Measurements from ENCODE around the gene VPS13A. TPM values are rescaled to one million over a fixed set of nuclear protein-coding genes. Genes with fewer than 3 reads are reported as not detected.
A peak's percentile ranks its signal among the peaks of the same experiment; 100 is the strongest.

The VPS13A gene
- total and polyA plus RNA-seq, 10 of the 15 experiments (the other 5 are each of a cell fraction or from before 2014, with no cell fraction given), result 10.0 to 35.2 (median 21.1) TPM

GRCh38 chr9:77176106-77176505 is 1.2 kb upstream of the VPS13A start (continued):
- TF ChIP-seq SMAD1 (IDR thresholded peaks at IDR 0.05; ENCODE audit: low read depth, partially characterized antibody) (no peak), REST (IDR thresholded peaks at IDR 0.05; ENCODE audit: low read depth, low read length) (no peak), DPF2 (IDR thresholded peaks at IDR 0.05) (no peak), BMI1 (IDR thresholded peaks at IDR 0.05; ENCODE audit: borderline replicate concordance) (no peak), NFIC (IDR thresholded peaks at IDR 0.05; ENCODE audit: low read depth, low read length) (no peak)

DNA sequence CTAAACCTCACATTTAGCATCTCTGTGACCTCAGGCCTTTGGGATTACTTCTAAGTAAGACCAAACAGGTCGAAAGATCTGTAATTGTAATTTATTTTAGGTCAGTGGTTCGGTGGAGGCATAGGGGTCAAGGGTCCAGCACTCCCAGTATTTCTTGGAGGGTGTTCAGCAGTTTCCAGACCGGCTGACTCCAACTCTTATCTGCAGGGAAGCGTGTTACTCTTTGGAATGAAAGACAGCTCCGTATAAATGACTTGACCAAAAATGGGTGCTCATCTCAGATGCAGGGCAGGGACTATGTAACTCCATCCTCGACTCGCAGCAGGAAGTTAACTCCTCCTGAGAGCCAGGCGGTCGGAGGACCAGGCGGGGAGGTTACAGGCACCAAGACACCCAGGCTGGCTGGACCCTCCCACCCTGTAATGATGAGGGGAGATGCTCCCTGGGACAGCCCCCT is 620 bp upstream of the VPS13A start:
- POLR2A ChIA-PET, result no interaction called here
- Histone ChIP-seq H3K36me3 (ENCODE audit: control insufficient read depth in 2 of 2, insufficient read depth in 2 of 2, low read length in 1 of 2) (no peaks in the 10 kb centered on the region), H3K9me3 (replicated peaks; ENCODE audit: control insufficient read depth, insufficient read depth, low read length) (no peaks in the 10 kb centered on the region), H3K4me3 (peak overlapping the region; percentile 98), H2AFZ (ENCODE audit: control insufficient read depth, low read depth, low read length) (peak overlapping the region; percentile 63), H3K4me1 (ENCODE audit: control insufficient read depth, insufficient read depth, low read length) (peaks cover 3% of the 10 kb centered on the region; the same call in 1 of the 2 replicates), H3K27ac (ENCODE audit: control insufficient read depth, insufficient read depth) (no peak overlapping the region), H3K9ac (ENCODE audit: control insufficient read depth, insufficient read depth, low read length) (no peak overlapping the region), H4K20me1 (ENCODE audit: control insufficient read depth, insufficient read depth) (no peaks in the 10 kb centered on the region), H3K79me2 (ENCODE audit: control insufficient read depth, insufficient read depth, low read length) (peaks cover 40% of the 10 kb centered on the region), H3K27me3 (replicated peaks in 1 of 2; ENCODE audit: control insufficient read depth in 2 of 2, insufficient read depth in 2 of 2, low read length in 1 of 2) (no peaks in the 10 kb centered on the region), H3K4me2 (ENCODE audit: control insufficient read depth, insufficient read depth) (peak overlapping the region; percentile 30)
- in situ Hi-C loops (cut with MboI) (no loop called here), intact Hi-C loops (cut with micrococcal nuclease; ENCODE audit: unreplicated experiment) (no loop called here)
- DNase-seq (ENCODE audit: low read depth, low spot score), result no peak
- TF ChIP-seq ZSCAN29 (IDR thresholded peaks at IDR 0.05), result no peak
- TF ChIP-seq IKZF2 (IDR thresholded peaks at IDR 0.05), result 0 out of 4 replicates have a peak, but pooled peaks of 1 of the 2 experiments have one; percentile 5
- BruUV-seq (replicated peaks), result no TSS peak
- WGBS (ENCODE audit: insufficient coverage, insufficient replicate concordance, low lambda C conversion rate, missing lambda C conversion rate), result under 1% methylated on average over 10 of the region's 10 CpGs
- FAIRE-seq, result no peak
- no peak for ATAC-seq
- RAD21 ChIA-PET (ENCODE audit: unreplicated experiment), result interaction anchor here (1.0 to 2.4 kb wide), 2 partner anchors 10 to 39 kb away, joined by 3 to 9 read pairs; no protein-coding TSS in a partner anchor
- CTCF ChIA-PET, result interaction anchor here (1.0 to 3.2 kb wide), 2 partner anchors 10 to 186 kb away, joined by 3 to 21 read pairs; no protein-coding TSS in a partner anchor
- SMC1A ChIA-PET (ENCODE audit: uncharacterized antibody, unreplicated experiment), result interaction anchor here (0.6 to 1.2 kb wide), 5 partner anchors 10 to 207 kb away, joined by 3 to 7 read pairs (median 3); no protein-coding TSS in a partner anchor
